ENCODE results near the gene PICALM. TPM values are rescaled to one million over a fixed set of nuclear protein-coding genes. Genes with fewer than 3 reads are reported as not detected.
"Not testable (repeated sequence)": the region's sequence is repeated elsewhere in the genome, so short reads cannot be mapped to it uniquely, and the experiment has no call there.

PICALM gene, protein sequence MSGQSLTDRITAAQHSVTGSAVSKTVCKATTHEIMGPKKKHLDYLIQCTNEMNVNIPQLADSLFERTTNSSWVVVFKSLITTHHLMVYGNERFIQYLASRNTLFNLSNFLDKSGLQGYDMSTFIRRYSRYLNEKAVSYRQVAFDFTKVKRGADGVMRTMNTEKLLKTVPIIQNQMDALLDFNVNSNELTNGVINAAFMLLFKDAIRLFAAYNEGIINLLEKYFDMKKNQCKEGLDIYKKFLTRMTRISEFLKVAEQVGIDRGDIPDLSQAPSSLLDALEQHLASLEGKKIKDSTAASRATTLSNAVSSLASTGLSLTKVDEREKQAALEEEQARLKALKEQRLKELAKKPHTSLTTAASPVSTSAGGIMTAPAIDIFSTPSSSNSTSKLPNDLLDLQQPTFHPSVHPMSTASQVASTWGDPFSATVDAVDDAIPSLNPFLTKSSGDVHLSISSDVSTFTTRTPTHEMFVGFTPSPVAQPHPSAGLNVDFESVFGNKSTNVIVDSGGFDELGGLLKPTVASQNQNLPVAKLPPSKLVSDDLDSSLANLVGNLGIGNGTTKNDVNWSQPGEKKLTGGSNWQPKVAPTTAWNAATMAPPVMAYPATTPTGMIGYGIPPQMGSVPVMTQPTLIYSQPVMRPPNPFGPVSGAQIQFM
- total RNA-seq: 129 TPM in 2 replicates

- intact Hi-C loops (cut with micrococcal nuclease): loop anchor here (1.0 to 10.0 kb wide), 14 partner anchors 27 to 441 kb away; partner anchors contain the start of genes CCDC83, HIKESHI, TMEM126A and TMEM126B
Measured at GRCh38 chr11:86068951-86069407, at the start of gene PICALM. Gene PICALM, minus strand, starts transcription at chr11:86069084. Its CDS starts 304 bp downstream, at chr11:86068780.

DNA sequence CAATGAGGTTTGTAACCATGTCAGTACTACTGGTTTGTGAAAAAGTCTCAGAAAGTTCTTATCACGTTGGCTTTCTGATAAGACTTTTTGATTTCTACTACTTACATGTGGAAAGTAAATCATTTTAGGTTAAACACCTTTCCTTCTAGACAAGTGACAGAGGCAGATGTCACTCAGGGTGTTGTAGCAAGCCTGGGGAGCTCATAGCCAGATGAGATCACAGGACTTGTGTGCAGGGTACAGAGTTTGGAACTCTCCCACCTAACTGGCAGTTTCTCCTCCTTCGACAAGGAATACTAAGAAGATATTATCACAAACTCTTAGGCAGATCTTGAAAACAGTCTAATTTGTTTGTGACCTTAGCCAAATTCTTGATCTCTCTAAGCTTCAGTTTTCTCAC is 49.4 kb upstream of the PICALM start:
- intact Hi-C loops (cut with micrococcal nuclease): loop anchor here (5.0 kb wide), 2 partner anchors 51 to 59 kb away; partner anchors contain the start of gene PICALM

- intact Hi-C loops (cut with micrococcal nuclease): loop anchor here (5.0 kb wide), 2 partner anchors 50 to 60 kb away; partner anchors contain the start of gene PICALM
Measured at GRCh38 chr11:86117712-86118063, 48.8 kb upstream of the PICALM start.

- intact Hi-C loops (cut with micrococcal nuclease): loop anchor here (5.0 kb wide), 2 partner anchors 50 to 60 kb away; partner anchors contain the start of gene PICALM
Measured at GRCh38 chr11:86117001-86117711, 48.3 kb upstream of the PICALM start.

DNA sequence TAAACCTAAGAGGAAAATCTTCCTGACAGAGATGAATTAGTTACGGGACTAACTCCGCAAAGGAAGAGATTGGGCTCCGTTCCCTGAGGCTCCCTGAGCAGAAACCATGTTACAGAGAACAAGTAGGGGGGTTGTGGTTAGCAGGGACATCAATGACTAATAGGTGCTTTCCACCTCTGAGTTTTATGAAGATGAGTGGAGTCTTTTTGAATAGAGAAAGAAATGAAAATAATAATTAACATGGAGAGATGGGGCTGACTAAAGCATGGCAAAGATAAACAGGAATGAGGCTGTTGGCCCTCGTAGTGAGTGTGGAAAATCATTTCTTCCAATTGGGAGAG is 47.5 kb upstream of the PICALM start:
- intact Hi-C loops (cut with micrococcal nuclease): loop anchor here (5.0 kb wide), 2 partner anchors 49 to 61 kb away; partner anchors contain the start of gene PICALM

DNA sequence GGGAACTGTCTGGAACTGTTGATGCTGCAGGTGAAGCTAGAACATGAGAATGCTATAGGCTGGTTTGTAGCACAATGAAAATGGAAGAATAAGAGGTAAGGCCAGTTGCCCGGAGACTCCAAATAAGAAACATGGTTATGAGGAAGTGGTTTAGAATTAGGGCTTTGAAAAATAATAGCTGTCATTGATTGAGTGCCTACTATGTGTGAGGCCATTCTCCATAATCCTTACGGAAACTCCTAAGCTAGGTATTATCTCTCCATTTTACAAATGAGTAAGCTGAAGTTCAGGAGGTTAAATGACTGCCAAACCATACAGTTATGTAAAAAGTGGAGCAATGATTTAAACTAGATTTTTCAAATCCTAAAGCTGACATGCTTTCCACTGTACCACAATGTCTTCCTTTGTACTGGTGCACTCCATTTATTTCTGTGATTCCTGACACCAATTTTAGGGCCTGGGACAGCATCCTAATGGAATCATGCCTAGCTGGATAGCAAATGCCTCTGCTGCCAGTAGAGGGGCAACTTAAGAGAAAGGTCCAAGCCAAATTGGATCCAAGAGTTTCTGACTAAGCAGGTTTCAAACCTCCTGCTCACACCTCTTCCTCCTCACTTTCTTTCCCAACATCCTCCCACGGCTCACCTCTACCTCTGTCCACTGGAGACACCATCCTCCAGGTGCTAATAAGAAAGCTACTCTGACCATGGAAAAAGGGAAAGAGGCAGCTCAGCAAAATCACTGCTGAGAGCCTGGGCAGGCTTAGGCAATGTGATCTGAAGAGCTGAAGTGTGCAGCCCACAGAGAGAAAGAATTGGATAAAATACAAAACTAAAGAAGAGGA is 46.9 kb upstream of the PICALM start:
- intact Hi-C loops (cut with micrococcal nuclease): loop anchor here (5.0 kb wide), 2 partner anchors 48 to 62 kb away; partner anchors contain the start of gene PICALM

GRCh38 chr11:86108890-86109638 is 40.2 kb upstream of the PICALM start:
- intact Hi-C loops (cut with micrococcal nuclease): no loop called here

DNA sequence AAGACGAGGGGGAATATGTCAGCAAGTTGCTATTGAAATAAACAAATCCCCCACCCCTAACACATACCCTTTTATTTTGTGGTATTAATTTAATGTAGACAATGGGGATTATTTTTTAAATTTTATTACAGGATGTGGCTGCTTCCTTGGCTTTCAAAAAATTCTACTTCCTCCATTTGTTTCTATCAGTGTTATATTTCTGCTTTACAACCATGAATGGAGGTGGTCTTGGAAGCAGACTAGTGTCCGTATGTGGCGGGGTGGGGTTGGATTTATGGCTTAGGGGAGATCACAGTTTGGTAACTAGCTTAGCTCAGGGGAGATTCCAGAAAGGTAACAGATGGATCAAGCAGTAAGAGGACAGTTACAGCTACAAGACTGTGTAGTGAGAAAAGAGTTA is 39.3 kb upstream of the PICALM start:
- intact Hi-C loops (cut with micrococcal nuclease): no loop called here

DNA sequence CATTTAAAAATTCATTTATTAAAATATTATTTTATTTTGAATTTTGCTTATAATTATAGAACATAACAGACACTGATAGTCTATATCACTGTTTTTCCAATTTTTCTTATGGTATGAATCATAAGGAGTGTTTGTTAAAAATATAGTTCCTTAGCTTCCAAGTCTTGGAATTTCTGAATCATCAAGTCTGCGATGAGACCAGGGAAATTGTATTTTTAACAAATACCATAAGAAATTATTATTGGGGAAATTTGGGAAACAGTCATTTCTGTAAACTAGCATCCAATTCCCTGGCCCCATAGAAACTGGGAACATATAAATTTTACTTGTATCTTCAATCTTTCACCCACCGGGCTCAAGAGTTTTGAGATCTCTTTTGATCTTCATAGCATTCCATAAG is 38.0 kb upstream of the PICALM start:
- intact Hi-C loops (cut with micrococcal nuclease): no loop called here

GRCh38 chr11:86106031-86106430 is 37.1 kb upstream of the PICALM start:
- intact Hi-C loops (cut with micrococcal nuclease): not testable (repeated sequence)

GRCh38 chr11:86105601-86106000 is 36.7 kb upstream of the PICALM start:
- intact Hi-C loops (cut with micrococcal nuclease): not testable (repeated sequence)

DNA sequence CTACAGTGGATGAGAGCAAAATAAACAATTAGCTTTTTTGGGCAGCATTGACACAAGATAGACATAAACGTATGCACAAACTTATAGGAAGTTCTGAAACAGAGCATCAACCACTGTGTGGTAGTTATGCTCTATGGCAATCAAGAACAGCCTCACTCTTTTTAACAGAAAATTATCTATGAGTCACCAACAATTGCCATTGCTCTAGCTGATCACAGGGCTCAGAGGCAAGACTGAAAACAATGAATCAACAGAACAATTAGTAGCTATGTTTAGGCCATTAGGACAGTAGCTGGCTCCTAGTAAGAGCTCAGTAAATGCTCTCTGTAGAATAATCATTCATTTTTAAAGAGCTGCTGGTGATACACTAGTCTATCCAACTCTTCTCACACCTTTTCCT is 34.9 kb upstream of the PICALM start:
- intact Hi-C loops (cut with micrococcal nuclease): no loop called here

DNA sequence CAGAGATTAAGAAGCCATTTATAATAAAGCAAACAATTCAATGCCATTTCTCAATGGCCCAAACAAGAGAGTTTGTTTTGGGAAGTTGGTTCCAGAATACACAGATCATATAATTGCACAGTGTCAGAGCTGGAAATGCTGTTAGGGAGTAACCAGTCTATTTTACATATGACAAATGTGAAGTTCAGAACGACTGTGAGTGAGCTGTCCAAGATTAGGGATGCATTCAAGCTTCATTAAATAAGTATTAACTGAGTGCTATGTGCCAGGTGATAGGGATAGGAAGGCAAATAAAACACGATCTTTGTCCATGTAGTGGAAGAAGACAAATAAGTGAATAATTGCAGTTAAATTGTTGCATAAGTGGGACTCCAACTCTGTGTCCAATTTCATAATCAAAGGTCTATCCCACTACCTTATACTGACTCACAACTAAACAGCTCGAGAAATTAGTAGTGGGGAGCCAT is 33.1 kb upstream of the PICALM start:
- intact Hi-C loops (cut with micrococcal nuclease): no loop called here

- intact Hi-C loops (cut with micrococcal nuclease): no loop called here
Measured at GRCh38 chr11:86101493-86101892, 32.6 kb upstream of the PICALM start.

DNA sequence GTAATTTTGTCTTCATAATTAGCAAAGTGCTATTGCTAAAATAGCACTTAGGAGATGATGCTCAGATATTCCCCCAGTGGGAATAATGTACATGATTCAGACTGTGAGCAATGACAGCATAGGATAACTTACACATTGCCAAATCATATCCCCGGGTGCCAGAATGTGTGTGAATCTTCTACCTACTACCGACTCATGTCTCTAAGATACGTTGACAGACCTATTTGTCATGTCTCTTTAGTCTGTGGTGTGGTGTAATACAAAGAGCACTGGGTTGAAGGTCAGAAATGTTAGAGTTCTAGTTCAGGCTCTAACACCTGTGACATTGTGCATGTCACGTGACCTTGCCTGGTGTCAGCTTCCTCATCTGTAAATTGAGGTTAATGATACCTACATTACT is 31.0 kb upstream of the PICALM start:
- intact Hi-C loops (cut with micrococcal nuclease): no loop called here

GRCh38 chr11:86097980-86098379 is 29.1 kb upstream of the PICALM start:
- intact Hi-C loops (cut with micrococcal nuclease): no loop called here

- intact Hi-C loops (cut with micrococcal nuclease): no loop called here
Measured at GRCh38 chr11:86091566-86091965, 22.7 kb upstream of the PICALM start.

DNA sequence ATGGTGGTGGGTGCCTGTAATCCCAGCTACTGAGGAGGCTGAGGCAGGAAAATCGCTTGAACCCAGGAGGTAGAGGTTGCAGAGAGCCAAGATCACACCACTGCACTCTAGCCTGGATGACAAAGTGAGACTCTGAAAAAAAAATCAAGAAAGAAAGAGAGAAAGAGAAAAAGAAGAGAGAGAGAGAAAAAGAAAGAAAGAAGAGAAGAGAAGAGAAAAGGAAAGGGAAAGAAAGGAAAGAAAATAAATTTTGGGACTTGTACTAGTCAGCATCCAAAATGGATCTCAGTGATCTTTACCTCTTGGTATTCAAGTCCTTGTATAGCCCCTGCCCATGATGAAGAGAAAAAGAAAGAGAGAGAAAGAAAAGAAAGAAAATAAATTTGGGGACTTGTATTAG is 22.2 kb upstream of the PICALM start:
- intact Hi-C loops (cut with micrococcal nuclease): no loop called here

- intact Hi-C loops (cut with micrococcal nuclease): no loop called here
Measured at GRCh38 chr11:86089659-86090058, 20.8 kb upstream of the PICALM start.

DNA sequence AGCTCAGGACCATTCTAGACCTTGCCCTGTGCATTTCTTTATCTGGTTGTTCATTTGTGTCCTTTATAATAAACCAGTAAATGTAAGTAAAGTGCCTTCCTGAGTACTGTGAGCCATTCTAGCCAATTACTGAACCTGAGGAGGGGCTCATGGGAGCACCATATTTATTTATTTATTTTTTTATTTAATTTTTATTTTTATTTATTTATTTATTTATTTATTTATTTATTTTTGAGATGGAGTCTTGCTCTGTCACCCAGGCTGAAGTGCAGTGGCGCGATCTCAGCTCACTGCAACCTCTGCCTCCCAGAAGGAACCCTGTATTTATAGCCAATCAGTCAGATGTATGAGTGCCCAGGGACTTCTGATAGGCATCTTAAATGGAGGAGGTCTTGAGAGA is 18.8 kb upstream of the PICALM start:
- intact Hi-C loops (cut with micrococcal nuclease): not testable (repeated sequence)

All from T-helper 2 cell treated with Interferon-gamma antibody and Interleukin-4, amounts not matched to agents 100 ng/mL and 5 ng/mL, for 36 hours (primary cell).